Bronchial epithelial cell (primary cell): ENCODE measurements around the gene SYCP3. TPM values are rescaled to one million over a fixed set of nuclear protein-coding genes. Genes with fewer than 3 reads are reported as not detected.

Source experiments
- DNase-seq: peaks from one replicate; pipeline ENCODE4 v3.0.0-alpha.2; 2010; ENCODE audit warnings: low read depth
- FAIRE-seq: peaks from 2 replicates; lab custom pipeline; 2011; peaks lifted over from hg19 to GRCh38; lab: Jason Lieb, UNC
- H3K27me3 ChIP-seq: 2 replicates; pipeline ENCODE4 v1.5.1; 2011; ENCODE audit warnings: low read length; ENCODE audit not compliant: control insufficient read depth, insufficient read depth
- H3K36me3 ChIP-seq: 2 replicates; pipeline ENCODE4 v1.5.1; 2011; ENCODE audit warnings: low read length; ENCODE audit not compliant: control insufficient read depth, insufficient read depth
- H3K4me3 ChIP-seq: 2 replicates; pipeline ENCODE4 v1.5.1; 2011; ENCODE audit warnings: mild to moderate bottlenecking, low read depth, low read length, control low read depth
- total RNA-seq: library from RNA; depleted of rRNA; stranded (reverse); fragments of >200 nt; gene quantifications from 2 replicates; pipeline ENCODE4 v1.2.1, GENCODE V29; 2014
- TF ChIP-seq, protein P1 (sequence below): IDR thresholded peaks from 2 replicates; pipeline ENCODE4 v1.5.1; 2011; ENCODE audit warnings: mild to moderate bottlenecking, moderate library complexity, low read length, control low read depth, inconsistent platforms; ENCODE audit not compliant: insufficient read depth, severe bottlenecking

The SYCP3 gene
- total RNA-seq, 1 donor from 2014 or later: under 0.01 TPM

DNA sequence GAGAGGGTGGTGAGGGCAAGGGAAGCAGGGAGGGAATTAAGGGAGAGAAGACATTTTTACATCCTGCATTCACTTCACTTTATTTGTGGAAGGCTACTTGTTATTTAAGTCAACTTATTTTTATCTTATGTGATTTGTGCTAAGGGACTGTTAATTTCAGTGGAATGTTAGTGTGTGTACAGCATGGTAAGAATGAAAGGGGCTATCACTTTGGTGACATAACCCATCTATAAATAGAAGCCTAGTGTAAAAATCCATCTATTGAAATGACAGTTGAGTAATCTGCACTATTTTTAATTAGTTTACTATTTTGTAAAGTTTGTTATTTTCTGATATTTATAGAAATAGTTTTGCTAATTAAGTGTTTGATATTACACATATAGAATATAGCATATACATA is 58.6 kb downstream of the SYCP3 start:
- DNase-seq: no peak
- TF ChIP-seq, protein P1, sequence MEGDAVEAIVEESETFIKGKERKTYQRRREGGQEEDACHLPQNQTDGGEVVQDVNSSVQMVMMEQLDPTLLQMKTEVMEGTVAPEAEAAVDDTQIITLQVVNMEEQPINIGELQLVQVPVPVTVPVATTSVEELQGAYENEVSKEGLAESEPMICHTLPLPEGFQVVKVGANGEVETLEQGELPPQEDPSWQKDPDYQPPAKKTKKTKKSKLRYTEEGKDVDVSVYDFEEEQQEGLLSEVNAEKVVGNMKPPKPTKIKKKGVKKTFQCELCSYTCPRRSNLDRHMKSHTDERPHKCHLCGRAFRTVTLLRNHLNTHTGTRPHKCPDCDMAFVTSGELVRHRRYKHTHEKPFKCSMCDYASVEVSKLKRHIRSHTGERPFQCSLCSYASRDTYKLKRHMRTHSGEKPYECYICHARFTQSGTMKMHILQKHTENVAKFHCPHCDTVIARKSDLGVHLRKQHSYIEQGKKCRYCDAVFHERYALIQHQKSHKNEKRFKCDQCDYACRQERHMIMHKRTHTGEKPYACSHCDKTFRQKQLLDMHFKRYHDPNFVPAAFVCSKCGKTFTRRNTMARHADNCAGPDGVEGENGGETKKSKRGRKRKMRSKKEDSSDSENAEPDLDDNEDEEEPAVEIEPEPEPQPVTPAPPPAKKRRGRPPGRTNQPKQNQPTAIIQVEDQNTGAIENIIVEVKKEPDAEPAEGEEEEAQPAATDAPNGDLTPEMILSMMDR: no peak
- no peaks in the 10 kb centered on the region for H3K36me3 ChIP-seq
- FAIRE-seq: no peak
- H3K4me3 ChIP-seq: no peak overlapping the region
- H3K27me3 ChIP-seq: no peaks in the 10 kb centered on the region

DNA sequence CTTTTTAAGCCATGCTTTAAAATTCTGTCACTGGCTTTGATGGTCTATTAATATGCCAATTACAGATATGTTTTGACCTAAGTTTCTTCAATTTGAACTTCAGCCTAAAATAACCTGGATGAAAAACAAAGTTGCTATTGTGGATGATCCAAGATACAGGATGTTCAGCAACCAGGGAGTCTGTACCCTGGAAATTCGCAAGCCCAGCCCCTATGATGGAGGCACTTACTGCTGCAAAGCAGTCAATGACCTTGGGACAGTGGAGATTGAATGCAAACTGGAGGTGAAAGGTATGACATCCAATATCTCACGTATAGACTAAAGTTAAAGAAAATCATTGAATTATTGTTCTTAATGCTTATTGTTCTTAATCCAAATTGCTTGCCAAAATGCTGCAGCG is 59.0 kb downstream of the SYCP3 start:
- TF ChIP-seq, protein P1: no peak

More for the DNA sequence above, 59.0 kb downstream of the SYCP3 start:
- no peak for FAIRE-seq
- Histone ChIP-seq H3K4me3 (no peak overlapping the region), H3K27me3 (no peaks in the 10 kb centered on the region), H3K36me3 (no peaks in the 10 kb centered on the region)
- no peak for DNase-seq

Other genes starting within 250 kb of the SYCP3 start
- gene MYBPC1, start 144.5 kb downstream of the SYCP3 start, total RNA-seq: not detected in 2 replicates
- 2.3 and 3.2 TPM in 2 replicates for gene CHPT1, start 41.8 kb downstream of the SYCP3 start, total RNA-seq
- gene GNPTAB, start 91.5 kb upstream of the SYCP3 start, total RNA-seq: 15.8 and 16.4 TPM in 2 replicates
- gene DRAM1, start 138.1 kb upstream of the SYCP3 start, total RNA-seq: 5.8 and 7.8 TPM in 2 replicates